ENCODE measurements around the gene ASS1.

ASS1 gene

GRCh38 chr9:130406278-130406895 is 38.4 kb upstream of the ASS1 start:
- no peaks in the 10 kb centered on the region for H3K9me2 ChIP-seq (replicated peaks; ENCODE audit: control insufficient read depth, low read length)
- H3F3A ChIP-seq (ENCODE audit: control insufficient read depth, insufficient read depth): no peaks in the 10 kb centered on the region
- no peak overlapping the region for H3K4me3 ChIP-seq (ENCODE audit: low read length)
- TF ChIP-seq CTCF (IDR thresholded peaks at IDR 0.05; ENCODE audit: low read depth, low read length, poor library complexity, severe bottlenecking): no peak
- TF ChIP-seq EZH2phosphoT487 (IDR thresholded peaks at IDR 0.05; ENCODE audit: borderline replicate concordance, low read length): no peak
- no peak overlapping the region for H3K27ac ChIP-seq (ENCODE audit: low read depth, low read length)
- H3K4me1 ChIP-seq (ENCODE audit: control insufficient read depth, low read length): no peaks in the 10 kb centered on the region
- no peaks in the 10 kb centered on the region for H4K20me1 ChIP-seq (ENCODE audit: control insufficient read depth, insufficient read depth, low read depth, low read length)
- H3K79me2 ChIP-seq (ENCODE audit: control insufficient read depth, low read length): no peaks in the 10 kb centered on the region
- no peaks in the 10 kb centered on the region for H3K36me3 ChIP-seq (ENCODE audit: control insufficient read depth, low read length)
- no peak overlapping the region for H3K4me2 ChIP-seq (ENCODE audit: low read length)
- H3K9me3 ChIP-seq (ENCODE audit: control insufficient read depth, insufficient read depth, low read length): no peaks in the 10 kb centered on the region
- no peaks in the 10 kb centered on the region for H3K27me3 ChIP-seq (ENCODE audit: control insufficient read depth, low read length)

GRCh38 chr9:130407916-130408663 is 36.7 kb upstream of the ASS1 start:
- no peaks in the 10 kb centered on the region for H3K79me2 ChIP-seq (ENCODE audit: control insufficient read depth, low read length)
- no peak overlapping the region for H3K27ac ChIP-seq (ENCODE audit: low read depth, low read length)
- TF ChIP-seq EZH2phosphoT487 (IDR thresholded peaks at IDR 0.05; ENCODE audit: borderline replicate concordance, low read length) (no peak), CTCF (IDR thresholded peaks at IDR 0.05; ENCODE audit: low read depth, low read length, poor library complexity, severe bottlenecking) (no peak)
- no peaks in the 10 kb centered on the region for H3K9me2 ChIP-seq (replicated peaks; ENCODE audit: control insufficient read depth, low read length)
- H3K4me3 ChIP-seq (ENCODE audit: low read length): no peak overlapping the region
- no peaks in the 10 kb centered on the region for H3K27me3 ChIP-seq (ENCODE audit: control insufficient read depth, low read length)
- no peaks in the 10 kb centered on the region for H3K36me3 ChIP-seq (ENCODE audit: control insufficient read depth, low read length)
- H3K4me2 ChIP-seq (ENCODE audit: low read length): no peak overlapping the region
- no peaks in the 10 kb centered on the region for H3K9me3 ChIP-seq (ENCODE audit: control insufficient read depth, insufficient read depth, low read length)
- H4K20me1 ChIP-seq (ENCODE audit: control insufficient read depth, insufficient read depth, low read depth, low read length): no peaks in the 10 kb centered on the region
- no peaks in the 10 kb centered on the region for H3F3A ChIP-seq (ENCODE audit: control insufficient read depth, insufficient read depth)
- H3K4me1 ChIP-seq (ENCODE audit: control insufficient read depth, low read length): no peaks in the 10 kb centered on the region

- Histone ChIP-seq H3K9me2 (replicated peaks; ENCODE audit: control insufficient read depth, low read length) (no peaks in the 10 kb centered on the region), H3K4me3 (ENCODE audit: low read length) (no peak overlapping the region), H3F3A (ENCODE audit: control insufficient read depth, insufficient read depth) (no peaks in the 10 kb centered on the region), H3K36me3 (ENCODE audit: control insufficient read depth, low read length) (no peaks in the 10 kb centered on the region), H3K79me2 (ENCODE audit: control insufficient read depth, low read length) (no peaks in the 10 kb centered on the region), H3K4me2 (ENCODE audit: low read length) (no peak overlapping the region), H3K4me1 (ENCODE audit: control insufficient read depth, low read length) (no peaks in the 10 kb centered on the region), H3K27ac (ENCODE audit: low read depth, low read length) (no peak overlapping the region), H4K20me1 (ENCODE audit: control insufficient read depth, insufficient read depth, low read depth, low read length) (no peaks in the 10 kb centered on the region), H3K9me3 (ENCODE audit: control insufficient read depth, insufficient read depth, low read length) (no peaks in the 10 kb centered on the region), H3K27me3 (ENCODE audit: control insufficient read depth, low read length) (no peaks in the 10 kb centered on the region)
- TF ChIP-seq EZH2phosphoT487 (IDR thresholded peaks at IDR 0.05; ENCODE audit: borderline replicate concordance, low read length) (no peak), CTCF (IDR thresholded peaks at IDR 0.05; ENCODE audit: low read depth, low read length, poor library complexity, severe bottlenecking) (peak; percentile 26)
Observed at GRCh38 chr9:130408669-130409068, 36.1 kb upstream of the ASS1 start.
